ENCODE data around the gene PGM3.
"Not testable (repeated sequence)": the region's sequence is repeated elsewhere in the genome, so short reads cannot be mapped to it uniquely, and the experiment has no call there.

Gene PGM3

DNA sequence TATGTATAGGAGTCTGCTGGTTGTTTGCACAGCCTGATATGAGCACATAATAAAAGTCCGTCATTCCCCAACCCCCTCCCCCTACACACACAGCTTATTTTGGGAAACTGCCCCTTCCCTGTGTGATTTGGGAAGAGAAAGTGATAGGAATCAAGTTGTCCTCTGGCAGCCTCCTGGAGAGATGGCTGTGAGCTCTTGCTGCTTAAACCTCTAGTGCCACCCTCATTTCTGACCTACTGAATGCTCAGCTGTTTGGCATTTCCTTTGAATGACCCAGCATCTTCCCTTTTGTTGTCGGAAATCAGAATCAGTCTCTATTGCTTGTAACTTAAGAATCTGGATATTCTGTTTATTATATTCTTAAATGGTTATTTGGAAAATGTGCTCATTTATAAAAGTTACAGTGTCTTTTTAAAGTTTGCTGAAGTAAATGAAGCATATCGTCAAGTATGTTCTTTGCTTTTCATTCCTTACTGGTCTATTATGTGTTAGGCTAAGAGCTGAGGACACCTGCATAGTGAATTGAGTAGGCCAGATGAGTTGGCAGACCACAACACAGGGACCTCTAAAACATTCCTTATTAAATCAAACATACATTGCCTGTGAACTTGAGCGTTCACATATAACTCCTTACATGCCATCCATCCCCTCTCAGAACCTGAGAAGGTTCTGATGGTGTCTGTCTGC is 5.6 kb upstream of the PGM3 start:
- no peak overlapping the region for H3K4me3 ChIP-seq (ENCODE audit: control insufficient read depth, low read depth, low read length)
- TF ChIP-seq, protein P1, sequence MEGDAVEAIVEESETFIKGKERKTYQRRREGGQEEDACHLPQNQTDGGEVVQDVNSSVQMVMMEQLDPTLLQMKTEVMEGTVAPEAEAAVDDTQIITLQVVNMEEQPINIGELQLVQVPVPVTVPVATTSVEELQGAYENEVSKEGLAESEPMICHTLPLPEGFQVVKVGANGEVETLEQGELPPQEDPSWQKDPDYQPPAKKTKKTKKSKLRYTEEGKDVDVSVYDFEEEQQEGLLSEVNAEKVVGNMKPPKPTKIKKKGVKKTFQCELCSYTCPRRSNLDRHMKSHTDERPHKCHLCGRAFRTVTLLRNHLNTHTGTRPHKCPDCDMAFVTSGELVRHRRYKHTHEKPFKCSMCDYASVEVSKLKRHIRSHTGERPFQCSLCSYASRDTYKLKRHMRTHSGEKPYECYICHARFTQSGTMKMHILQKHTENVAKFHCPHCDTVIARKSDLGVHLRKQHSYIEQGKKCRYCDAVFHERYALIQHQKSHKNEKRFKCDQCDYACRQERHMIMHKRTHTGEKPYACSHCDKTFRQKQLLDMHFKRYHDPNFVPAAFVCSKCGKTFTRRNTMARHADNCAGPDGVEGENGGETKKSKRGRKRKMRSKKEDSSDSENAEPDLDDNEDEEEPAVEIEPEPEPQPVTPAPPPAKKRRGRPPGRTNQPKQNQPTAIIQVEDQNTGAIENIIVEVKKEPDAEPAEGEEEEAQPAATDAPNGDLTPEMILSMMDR (conservative IDR thresholded peaks at IDR 0.05; ENCODE audit: control insufficient read depth, insufficient read depth, low read depth, low read length): no peak
- DNase-seq (ENCODE audit: low read depth): no peak

GRCh38 chr6:83193747-83194566 is 892 bp upstream of the PGM3 start:
- H3K4me3 ChIP-seq (ENCODE audit: control insufficient read depth, low read depth, low read length): peak overlapping the region; percentile 87
- TF ChIP-seq, protein P1 (conservative IDR thresholded peaks at IDR 0.05; ENCODE audit: control insufficient read depth, insufficient read depth, low read depth, low read length): no peak
- no peak for DNase-seq (ENCODE audit: low read depth)

- TF ChIP-seq, protein P1 (conservative IDR thresholded peaks at IDR 0.05; ENCODE audit: control insufficient read depth, insufficient read depth, low read depth, low read length): no peak
- DNase-seq (ENCODE audit: low read depth): peak; percentile 41
- H3K4me3 ChIP-seq (ENCODE audit: control insufficient read depth, low read depth, low read length): peak overlapping the region; percentile 87
Measured at GRCh38 chr6:83192456-83192855, 609 bp downstream of the PGM3 start.

DNA sequence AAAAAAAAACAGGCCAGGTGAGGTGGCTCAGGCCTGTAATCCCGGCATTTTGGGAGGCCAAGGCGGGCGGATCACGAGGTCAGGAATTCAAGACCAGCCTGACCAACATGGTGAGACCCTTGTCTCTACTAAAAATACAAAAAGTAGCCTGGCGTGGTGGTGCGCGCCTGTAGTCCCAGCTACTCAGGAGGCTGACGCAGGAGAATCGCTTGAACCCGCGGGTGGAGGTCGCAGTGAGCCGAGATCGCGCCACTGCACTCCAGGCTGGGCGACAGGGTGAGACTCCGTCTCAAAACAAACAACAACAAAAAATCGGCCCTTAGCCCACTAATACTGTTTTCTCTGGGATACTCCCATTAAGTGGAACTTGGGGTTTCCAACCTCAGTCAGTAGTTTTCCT is 1.1 kb downstream of the PGM3 start:
- peak overlapping the region; percentile 87 for H3K4me3 ChIP-seq (ENCODE audit: control insufficient read depth, low read depth, low read length)
- DNase-seq (ENCODE audit: low read depth): not testable (repeated sequence)

- no peak overlapping the region for H3K4me3 ChIP-seq (ENCODE audit: control insufficient read depth, low read depth, low read length)
- DNase-seq (ENCODE audit: low read depth): no peak
- TF ChIP-seq, protein P1 (conservative IDR thresholded peaks at IDR 0.05; ENCODE audit: control insufficient read depth, insufficient read depth, low read depth, low read length): no peak
Measured at GRCh38 chr6:83190626-83191025, 2.4 kb downstream of the PGM3 start.

GRCh38 chr6:83188501-83188900 is 4.6 kb downstream of the PGM3 start:
- DNase-seq (ENCODE audit: low read depth): no peak
- no peak overlapping the region for H3K4me3 ChIP-seq (ENCODE audit: control insufficient read depth, low read depth, low read length)
- TF ChIP-seq, protein P1 (conservative IDR thresholded peaks at IDR 0.05; ENCODE audit: control insufficient read depth, insufficient read depth, low read depth, low read length): no peak

DNA sequence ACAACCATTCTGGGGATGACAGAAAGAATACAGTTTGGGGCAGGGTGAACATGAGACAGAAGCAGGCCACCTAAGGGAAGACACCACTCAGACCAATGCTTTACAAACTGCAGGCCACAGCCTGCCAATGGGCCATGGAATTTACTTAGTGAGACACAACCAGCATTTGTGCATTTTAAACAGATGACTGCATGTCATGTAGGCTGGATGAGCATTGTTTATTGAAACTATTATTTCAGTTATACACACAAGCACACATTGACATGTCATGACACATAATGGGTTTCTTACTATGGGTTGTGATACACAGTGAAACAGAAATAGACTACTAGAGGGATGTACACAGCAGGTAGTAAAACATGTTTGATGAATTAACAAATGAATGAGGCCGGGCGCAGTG is 8.0 kb downstream of the PGM3 start:
- DNase-seq (ENCODE audit: low read depth): no peak
- H3K4me3 ChIP-seq (ENCODE audit: control insufficient read depth, low read depth, low read length): no peak overlapping the region
- TF ChIP-seq, protein P1 (conservative IDR thresholded peaks at IDR 0.05; ENCODE audit: control insufficient read depth, insufficient read depth, low read depth, low read length): no peak

Measured in fibroblast of mammary gland (primary cell).